ENCODE measurements around the gene ZNF592. TPM values are rescaled to one million over a fixed set of nuclear protein-coding genes. Genes with fewer than 3 reads are reported as not detected.
A peak's percentile ranks its signal among the peaks of the same experiment; 100 is the strongest.

The ZNF592 gene
- total RNA-seq, 1 donor from 2014 or later: 4.8 TPM

GRCh38 chr15:84827246-84827645 is 78.9 kb downstream of the ZNF592 start:
- no peak for DNase-seq (ENCODE audit: low read depth in 2 of 2)

- no peak for DNase-seq (ENCODE audit: low read depth in 2 of 2)
Observed at GRCh38 chr15:84828086-84828908, 79.9 kb downstream of the ZNF592 start.

- DNase-seq (ENCODE audit: low read depth in 2 of 2): no peak
Observed at GRCh38 chr15:84829428-84829827, 81.0 kb downstream of the ZNF592 start.

- no peak for DNase-seq (ENCODE audit: low read depth in 2 of 2)
Observed at GRCh38 chr15:84830036-84830435, 81.6 kb downstream of the ZNF592 start.

- DNase-seq (ENCODE audit: low read depth in 2 of 2): no peak
Observed at GRCh38 chr15:84831028-84831427, 82.6 kb downstream of the ZNF592 start.

GRCh38 chr15:84831613-84832012 is 83.2 kb downstream of the ZNF592 start:
- DNase-seq (ENCODE audit: low read depth in 2 of 2): peak in 1 of 2 donors; percentile 38

GRCh38 chr15:84832448-84833040 is 84.2 kb downstream of the ZNF592 start:
- no peak for DNase-seq (ENCODE audit: low read depth in 2 of 2)

GRCh38 chr15:84833447-84834228 is 85.2 kb downstream of the ZNF592 start:
- DNase-seq (ENCODE audit: low read depth in 2 of 2): peak; percentile 80 to 95

GRCh38 chr15:84834229-84834955 is 86.0 kb downstream of the ZNF592 start:
- DNase-seq (ENCODE audit: low read depth in 2 of 2): no peak

GRCh38 chr15:84834969-84835368 is 86.6 kb downstream of the ZNF592 start:
- DNase-seq (ENCODE audit: low read depth in 2 of 2): no peak

- DNase-seq (ENCODE audit: low read depth in 2 of 2): no peak
Observed at GRCh38 chr15:84835661-84836337, 87.4 kb downstream of the ZNF592 start.

- no peak for DNase-seq (ENCODE audit: low read depth in 2 of 2)
Observed at GRCh38 chr15:84836844-84837243, 88.5 kb downstream of the ZNF592 start.

GRCh38 chr15:84839714-84840113 is 91.3 kb downstream of the ZNF592 start:
- no peak for DNase-seq (ENCODE audit: low read depth in 2 of 2)

GRCh38 chr15:84840255-84840654 is 91.9 kb downstream of the ZNF592 start:
- DNase-seq (ENCODE audit: low read depth in 2 of 2): no peak

- peak; percentile 39 to 90 for DNase-seq (ENCODE audit: low read depth in 2 of 2)
Observed at GRCh38 chr15:84840741-84841429, 92.5 kb downstream of the ZNF592 start.

- DNase-seq (ENCODE audit: low read depth in 2 of 2): no peak
Observed at GRCh38 chr15:84842781-84843180, 94.4 kb downstream of the ZNF592 start.

GRCh38 chr15:84844964-84845363 is 96.6 kb downstream of the ZNF592 start:
- DNase-seq (ENCODE audit: low read depth in 2 of 2): no peak

GRCh38 chr15:84845631-84846030 is 97.2 kb downstream of the ZNF592 start:
- DNase-seq (ENCODE audit: low read depth in 2 of 2): peak; percentile 76 to 81

GRCh38 chr15:84846269-84846668 is 97.9 kb downstream of the ZNF592 start:
- DNase-seq (ENCODE audit: low read depth in 2 of 2): no peak

- DNase-seq (ENCODE audit: low read depth in 2 of 2): no peak
Observed at GRCh38 chr15:84847382-84847781, 99.0 kb downstream of the ZNF592 start.
